ENCODE data around the gene LRRTM4. TPM values are rescaled to one million over a fixed set of nuclear protein-coding genes. Genes with fewer than 3 reads are reported as not detected.

Gene LRRTM4
- polyA plus RNA-seq, 3 donors from 2014 or later: not detected

GRCh38 chr2:77443076-77443475 is 79.1 kb downstream of the LRRTM4 start:
- peaks cover 0 to 31% (median 19%) of the 10 kb centered on the region in 6 donors for H3K9me3 Mint-ChIP-seq
- H3K27me3 Mint-ChIP-seq (ENCODE audit: low read depth in 3 of 3): peaks cover 0 to 1% (median 0%) of the 10 kb centered on the region in 3 donors
- no peak overlapping the region for H3K27ac Mint-ChIP-seq
- no peaks in the 10 kb centered on the region for H3K4me1 Mint-ChIP-seq
- no peak overlapping the region for H3K4me3 Mint-ChIP-seq
- no peak for DNase-seq
- no peaks in the 10 kb centered on the region for H3K36me3 Mint-ChIP-seq

GRCh38 chr2:77434880-77435279 is 87.3 kb downstream of the LRRTM4 start:
- Mint-ChIP-seq H3K4me3 (no peak overlapping the region), H3K9me3 (peaks cover 0 to 39% (median 14%) of the 10 kb centered on the region in 6 donors), H3K4me1 (no peaks in the 10 kb centered on the region), H3K36me3 (no peaks in the 10 kb centered on the region), H3K27me3 (ENCODE audit: low read depth in 3 of 3) (peaks cover 0 to 1% (median 0%) of the 10 kb centered on the region in 3 donors), H3K27ac (no peak overlapping the region)
- no peak for DNase-seq

- Mint-ChIP-seq H3K36me3 (peaks cover 0 to 4% (median 0%) of the 10 kb centered on the region in 3 donors), H3K27me3 (ENCODE audit: low read depth in 3 of 3) (peaks cover 0 to 2% (median 0%) of the 10 kb centered on the region in 3 donors), H3K4me1 (no peaks in the 10 kb centered on the region), H3K9me3 (peaks cover 6 to 57% (median 29%) of the 10 kb centered on the region in 6 donors), H3K27ac (no peak overlapping the region), H3K4me3 (no peak overlapping the region)
- no peak for DNase-seq
These were observed 93.2 kb downstream of the LRRTM4 start for GRCh38 chr2:77428946-77429345.

GRCh38 chr2:77421971-77422370 is 100.2 kb downstream of the LRRTM4 start:
- no peak for DNase-seq
- peaks cover 0 to 33% (median 16%) of the 10 kb centered on the region in 6 donors for H3K9me3 Mint-ChIP-seq
- H3K27me3 Mint-ChIP-seq (ENCODE audit: low read depth in 3 of 3): peaks cover 0 to 2% (median 0%) of the 10 kb centered on the region in 3 donors
- no peak overlapping the region for H3K4me3 Mint-ChIP-seq
- H3K36me3 Mint-ChIP-seq: peaks cover 0 to 4% (median 0%) of the 10 kb centered on the region in 3 donors
- no peaks in the 10 kb centered on the region for H3K4me1 Mint-ChIP-seq
- H3K27ac Mint-ChIP-seq: no peak overlapping the region

- no peak for DNase-seq
- Mint-ChIP-seq H3K36me3 (no peaks in the 10 kb centered on the region), H3K9me3 (peaks cover 3 to 40% (median 12%) of the 10 kb centered on the region in 6 donors)
These were observed 103.6 kb downstream of the LRRTM4 start for GRCh38 chr2:77418537-77418936.

GRCh38 chr2:77404189-77404588 is 118.0 kb downstream of the LRRTM4 start:
- Mint-ChIP-seq H3K4me3 (no peak overlapping the region), H3K4me1 (no peaks in the 10 kb centered on the region), H3K9me3 (peaks cover 3 to 41% (median 31%) of the 10 kb centered on the region in 6 donors), H3K27me3 (ENCODE audit: low read depth in 3 of 3) (peaks cover 0 to 1% (median 0%) of the 10 kb centered on the region in 3 donors), H3K27ac (no peak overlapping the region), H3K36me3 (no peaks in the 10 kb centered on the region)
- DNase-seq: no peak

More at GRCh38 chr2:77418537-77418936, 103.6 kb downstream of the LRRTM4 start:
- no peaks in the 10 kb centered on the region for H3K27me3 Mint-ChIP-seq (ENCODE audit: low read depth in 3 of 3)
- H3K27ac Mint-ChIP-seq: no peak overlapping the region
- no peak overlapping the region for H3K4me3 Mint-ChIP-seq
- H3K4me1 Mint-ChIP-seq: no peaks in the 10 kb centered on the region

GRCh38 chr2:77398970-77399600 is 123.1 kb downstream of the LRRTM4 start:
- Mint-ChIP-seq H3K36me3 (no peaks in the 10 kb centered on the region), H3K9me3 (peaks cover 1 to 36% (median 22%) of the 10 kb centered on the region in 6 donors), H3K4me3 (no peak overlapping the region), H3K27ac (no peak overlapping the region), H3K27me3 (ENCODE audit: low read depth in 3 of 3) (peaks cover 0 to 2% (median 1%) of the 10 kb centered on the region in 3 donors), H3K4me1 (no peaks in the 10 kb centered on the region)
- DNase-seq: no peak

- Mint-ChIP-seq H3K4me1 (no peaks in the 10 kb centered on the region), H3K27me3 (ENCODE audit: low read depth in 3 of 3) (peaks cover 0 to 2% (median 1%) of the 10 kb centered on the region in 3 donors), H3K27ac (no peak overlapping the region), H3K4me3 (no peak overlapping the region), H3K9me3 (peaks cover 2 to 34% (median 26%) of the 10 kb centered on the region in 6 donors), H3K36me3 (no peaks in the 10 kb centered on the region)
- no peak for DNase-seq
These were observed 124.4 kb downstream of the LRRTM4 start for GRCh38 chr2:77397763-77398162.

- Mint-ChIP-seq H3K4me3 (no peak overlapping the region), H3K27ac (no peak overlapping the region), H3K36me3 (no peaks in the 10 kb centered on the region), H3K4me1 (no peaks in the 10 kb centered on the region), H3K9me3 (peaks cover 2 to 41% (median 21%) of the 10 kb centered on the region in 6 donors), H3K27me3 (ENCODE audit: low read depth in 3 of 3) (peaks cover 0 to 2% (median 0%) of the 10 kb centered on the region in 3 donors)
- DNase-seq: no peak
These were observed 127.2 kb downstream of the LRRTM4 start for GRCh38 chr2:77395011-77395410.

- no peak for DNase-seq
- Mint-ChIP-seq H3K4me3 (no peak overlapping the region), H3K9me3 (peaks cover 6 to 38% (median 19%) of the 10 kb centered on the region in 6 donors), H3K36me3 (no peaks in the 10 kb centered on the region), H3K4me1 (no peaks in the 10 kb centered on the region), H3K27ac (no peak overlapping the region), H3K27me3 (ENCODE audit: low read depth in 3 of 3) (peaks cover 0 to 2% (median 0%) of the 10 kb centered on the region in 3 donors)
These were observed 131.1 kb downstream of the LRRTM4 start for GRCh38 chr2:77391119-77391518.

GRCh38 chr2:77387324-77387723 is 134.9 kb downstream of the LRRTM4 start:
- Mint-ChIP-seq H3K27me3 (ENCODE audit: low read depth in 3 of 3) (no peaks in the 10 kb centered on the region), H3K4me3 (no peak overlapping the region), H3K27ac (no peak overlapping the region), H3K4me1 (no peaks in the 10 kb centered on the region), H3K9me3 (peaks cover 8 to 37% (median 14%) of the 10 kb centered on the region in 6 donors), H3K36me3 (no peaks in the 10 kb centered on the region)
- no peak for DNase-seq

- Mint-ChIP-seq H3K27me3 (ENCODE audit: low read depth in 3 of 3) (peaks cover 0 to 4% (median 0%) of the 10 kb centered on the region in 3 donors), H3K4me3 (no peak overlapping the region), H3K4me1 (no peaks in the 10 kb centered on the region), H3K9me3 (peaks cover 0 to 49% (median 22%) of the 10 kb centered on the region in 6 donors), H3K27ac (no peak overlapping the region), H3K36me3 (peaks cover 0 to 6% (median 0%) of the 10 kb centered on the region in 3 donors)
- no peak for DNase-seq
These were observed 149.5 kb downstream of the LRRTM4 start for GRCh38 chr2:77372636-77373035.

- no peaks in the 10 kb centered on the region for H3K4me1 Mint-ChIP-seq
- peaks cover 0 to 1% (median 0%) of the 10 kb centered on the region in 3 donors for H3K27me3 Mint-ChIP-seq (ENCODE audit: low read depth in 3 of 3)
- peaks cover 0 to 6% (median 0%) of the 10 kb centered on the region in 3 donors for H3K36me3 Mint-ChIP-seq
- peaks cover 11 to 55% (median 25%) of the 10 kb centered on the region in 6 donors for H3K9me3 Mint-ChIP-seq
- no peak overlapping the region for H3K27ac Mint-ChIP-seq
- no peak overlapping the region for H3K4me3 Mint-ChIP-seq
- no peak for DNase-seq
These were observed 151.7 kb downstream of the LRRTM4 start for GRCh38 chr2:77370511-77370910.

GRCh38 chr2:77363277-77363676 is 158.9 kb downstream of the LRRTM4 start:
- Mint-ChIP-seq H3K4me1 (no peaks in the 10 kb centered on the region), H3K27me3 (ENCODE audit: low read depth in 3 of 3) (peaks cover 0 to 2% (median 2%) of the 10 kb centered on the region in 3 donors), H3K27ac (no peak overlapping the region), H3K9me3 (peaks cover 11 to 47% (median 28%) of the 10 kb centered on the region in 6 donors), H3K4me3 (no peak overlapping the region), H3K36me3 (no peaks in the 10 kb centered on the region)
- no peak for DNase-seq
